PC-9 (cell line): ENCODE results near the gene RPS3A. TPM values are rescaled to one million over a fixed set of nuclear protein-coding genes. Genes with fewer than 3 reads are reported as not detected.

ENCODE experiments used
- BruUV-seq: library from RNA; stranded (reverse); fragments of 400-500 nt; replicated peaks from 2 replicates; lab custom pipeline; 2021; lab: Mats Ljungman, UMichigan
- CTCF ChIA-PET: fragments of 300-600 bp; sonication (Branson Sonifier 250); formaldehyde crosslinking; loops from one replicate; lab custom pipeline; 2022; ENCODE audit warnings: antibody characterized with exemption; lab: Charles Lee
- POLR2A ChIA-PET: fragments of 300-600 bp; sonication (Branson Sonifier 250); formaldehyde crosslinking; loops from one replicate; lab custom pipeline; 2022; ENCODE audit warnings: antibody characterized with exemption; ENCODE audit not compliant: unreplicated experiment; lab: Charles Lee
- DNase-seq, 2 experiments: peaks; one replicate each; pipeline versions ENCODE4 v3.0.0 to v3.0.0-alpha.2; 2015 to 2022; ENCODE audit warnings: mixed read lengths in 1 of 2
- H2AFZ ChIP-seq: fragments of 200-600 bp; sonication (generic); 2 replicates; pipeline ENCODE4 v1.8.1; 2017; ENCODE audit warnings: antibody characterized with exemption
- H3F3A ChIP-seq: fragments of 200-600 bp; sonication (generic); 2 replicates; pipeline ENCODE4 v1.8.1; 2017; ENCODE audit warnings: antibody characterized with exemption, mild to moderate bottlenecking, low read depth; ENCODE audit not compliant: insufficient read depth
- H3K27ac ChIP-seq: fragments of 200-600 bp; sonication (generic); 2 replicates; pipeline ENCODE4 v1.6.1; 2016; ENCODE audit warnings: mixed run types
- H3K27me3 ChIP-seq: fragments of 200-600 bp; sonication (generic); 2 replicates; pipeline ENCODE4 v1.6.1; 2016; ENCODE audit warnings: low read depth, mixed run types; ENCODE audit not compliant: insufficient read depth
- H3K36me3 ChIP-seq: fragments of 200-600 bp; sonication (generic); 2 replicates; pipeline ENCODE4 v1.6.1; 2016; ENCODE audit warnings: low read depth, mixed run types
- H3K4me1 ChIP-seq: fragments of 200-600 bp; sonication (generic); replicated peaks from 2 replicates; pipeline ENCODE4 v1.6.1; 2016; ENCODE audit warnings: mixed run types; ENCODE audit not compliant: insufficient read depth
- H3K4me2 ChIP-seq: fragments of 200-600 bp; sonication (generic); 2 replicates; pipeline ENCODE4 v1.6.1; 2017; ENCODE audit warnings: mixed run types
- H3K4me3 ChIP-seq: fragments of 200-600 bp; sonication (generic); 2 replicates; pipeline ENCODE4 v1.6.1; 2016; ENCODE audit warnings: mixed run types
- H3K79me2 ChIP-seq: fragments of 200-600 bp; sonication (generic); 2 replicates; pipeline ENCODE4 v1.6.1; 2017; ENCODE audit warnings: low read depth, mixed run types
- H3K9me2 ChIP-seq: fragments of 200-600 bp; sonication (generic); 2 replicates; pipeline ENCODE4 v1.8.1; 2017; ENCODE audit warnings: mild to moderate bottlenecking; ENCODE audit not compliant: insufficient read depth
- H3K9me3 ChIP-seq: fragments of 200-600 bp; sonication (generic); 2 replicates; pipeline ENCODE4 v1.8.1; 2016; ENCODE audit warnings: low read depth; ENCODE audit not compliant: insufficient read depth
- H4K20me1 ChIP-seq: fragments of 200-600 bp; sonication (generic); 2 replicates; pipeline ENCODE4 v1.8.1; 2017; ENCODE audit not compliant: insufficient read depth
- CTCF ChIP-seq: fragments of 200-600 bp; sonication (generic); conservative IDR thresholded peaks from 2 replicates; pipeline ENCODE4 v1.6.1; 2017; ENCODE audit warnings: mixed run types, antibody characterized with exemption, mild to moderate bottlenecking, moderate library complexity
- EZH2 ChIP-seq: fragments of 200-600 bp; sonication (generic); IDR thresholded peaks from 2 replicates; pipeline ENCODE4 v1.8.0; 2017; ENCODE audit warnings: antibody characterized with exemption, low read depth
- intact Hi-C: fragments of 100-400 bp; cut with micrococcal nuclease; formaldehyde crosslinking; loops from one replicate; pipeline ENCODE4 v1.10.0; 2022; ENCODE audit not compliant: unreplicated experiment
- total RNA-seq: library from RNA; stranded (reverse); gene quantifications from 2 replicates; pipeline ENCODE4 v1.2.3, GENCODE V29; 2021

The RPS3A gene
- total RNA-seq, 1 experiment from 2014 or later, result 1,663 TPM

- Histone ChIP-seq H3K4me1 (no peaks in the 10 kb centered on the region), H2AFZ (no peak overlapping the region), H3K4me3 (no peak overlapping the region), H3K4me2 (no peak overlapping the region), H3K9me2 (no peaks in the 10 kb centered on the region), H3K36me3 (no peaks in the 10 kb centered on the region), H3K9me3 (no peaks in the 10 kb centered on the region), H4K20me1 (no peaks in the 10 kb centered on the region), H3F3A (no peaks in the 10 kb centered on the region), H3K27me3 (no peaks in the 10 kb centered on the region), H3K27ac (no peak overlapping the region), H3K79me2 (no peaks in the 10 kb centered on the region)
- CTCF ChIA-PET, result no interaction called here
- no peak for TF ChIP-seq CTCF
- TF ChIP-seq EZH2, result no peak
- BruUV-seq, result no TSS peak
- intact Hi-C loops, result no loop called here
- POLR2A ChIA-PET, result no interaction called here
- no peak for DNase-seq
These were observed 6.2 kb upstream of the RPS3A start for GRCh38 chr4:151093203-151093602.

GRCh38 chr4:151094290-151094751 is 5.1 kb upstream of the RPS3A start:
- Histone ChIP-seq H4K20me1 (no peaks in the 10 kb centered on the region), H3K27ac (no peak overlapping the region), H3K36me3 (no peaks in the 10 kb centered on the region), H3K9me2 (no peaks in the 10 kb centered on the region), H2AFZ (no peak overlapping the region), H3K4me2 (no peak overlapping the region), H3K27me3 (no peaks in the 10 kb centered on the region), H3K4me3 (no peak overlapping the region), H3K9me3 (no peaks in the 10 kb centered on the region), H3K4me1 (no peaks in the 10 kb centered on the region), H3K79me2 (no peaks in the 10 kb centered on the region), H3F3A (no peaks in the 10 kb centered on the region)
- TF ChIP-seq EZH2, result no peak
- TF ChIP-seq CTCF, result no peak
- no TSS peak for BruUV-seq
- intact Hi-C loops, result no loop called here
- ChIA-PET CTCF (no interaction called here), POLR2A (no interaction called here)
- DNase-seq, result no peak

- H3K4me1 ChIP-seq, result no peaks in the 10 kb centered on the region
- H4K20me1 ChIP-seq, result no peaks in the 10 kb centered on the region
- H3K4me3 ChIP-seq, result no peak overlapping the region
- no TSS peak for BruUV-seq
- peaks cover 2% of the 10 kb centered on the region; the same call in 1 of the 2 replicates for H3F3A ChIP-seq
- no peak for DNase-seq
- no peak overlapping the region for H2AFZ ChIP-seq
- ChIA-PET POLR2A (no interaction called here), CTCF (no interaction called here)
- H3K27me3 ChIP-seq, result no peaks in the 10 kb centered on the region
- intact Hi-C loops, result no loop called here
- no peaks in the 10 kb centered on the region for H3K9me2 ChIP-seq
- no peak overlapping the region for H3K4me2 ChIP-seq
- peaks cover 4% of the 10 kb centered on the region for H3K36me3 ChIP-seq
- H3K9me3 ChIP-seq, result no peaks in the 10 kb centered on the region
- H3K79me2 ChIP-seq, result peaks cover 7% of the 10 kb centered on the region
- TF ChIP-seq CTCF (no peak), EZH2 (no peak)
- H3K27ac ChIP-seq, result no peak overlapping the region
These were observed 4.3 kb upstream of the RPS3A start for GRCh38 chr4:151095142-151095541.
